ENCODE measurements around the gene SOS2.

- TF ChIP-seq CTCF (IDR thresholded peaks at IDR 0.05): no peak
- TF ChIP-seq POLR2AphosphoS5 (IDR thresholded peaks at IDR 0.05): no peak
- TF ChIP-seq POLR2A (IDR thresholded peaks at IDR 0.05): no peak
Measured at GRCh38 chr14:50263321-50263720, 31.9 kb upstream of the SOS2 start.

Data from prostate gland (tissue), 2 donors.